Lung (tissue), 12 donors: ENCODE measurements around the gene ARHGAP42. TPM values are rescaled to one million over a fixed set of nuclear protein-coding genes. Genes with fewer than 3 reads are reported as not detected.
A peak's percentile ranks its signal among the peaks of the same experiment; 100 is the strongest.

Experiments
- ATAC-seq: fragments of 200-7000 bp; cut with Tn5 transposase; one replicate; pipeline ENCODE4 v1.9.1; 2020; ENCODE audit warnings: moderate number of reproducible peaks; ENCODE audit not compliant: insufficient read depth, low FRiP score
- DNase-seq, 3 donors: peaks; one replicate each; pipeline ENCODE4 v3.0.0-alpha.2; 2013 to 2017
- H3K27ac ChIP-seq, 2 donors: one replicate each; pipeline ENCODE4 v1.5.1; 2013; ENCODE audit warnings: mild to moderate bottlenecking in 2 of 2, moderate library complexity in 2 of 2, control low read depth in 1 of 2, inconsistent platforms in 1 of 2, low read depth in 1 of 2, low read length in 1 of 2
- H3K27me3 ChIP-seq, 3 donors: one replicate each; pipeline ENCODE4 v1.5.1; 2013; ENCODE audit warnings: low read length in 2 of 3; ENCODE audit not compliant: control insufficient read depth in 3 of 3, insufficient read depth in 3 of 3
- H3K36me3 ChIP-seq, 4 donors: one replicate each; pipeline ENCODE4 v1.5.1; 2013; ENCODE audit warnings: low read length in 4 of 4, mild to moderate bottlenecking in 1 of 4, moderate library complexity in 1 of 4; ENCODE audit not compliant: control insufficient read depth in 4 of 4, insufficient read depth in 4 of 4
- H3K4me1 ChIP-seq, 5 donors: one replicate each; pipeline ENCODE4 v1.5.1; 2013; ENCODE audit warnings: low read length in 5 of 5, mild to moderate bottlenecking in 2 of 5, moderate library complexity in 1 of 5; ENCODE audit not compliant: control insufficient read depth in 5 of 5, insufficient read depth in 5 of 5
- H3K4me3 ChIP-seq: one replicate; pipeline ENCODE4 v1.5.1; 2013; ENCODE audit warnings: mild to moderate bottlenecking, control low read depth, moderate library complexity
- H3K9ac ChIP-seq, 2 donors: one replicate each; pipeline ENCODE4 v1.5.1; 2013; ENCODE audit warnings: low read length in 2 of 2, control low read depth in 1 of 2; ENCODE audit not compliant: insufficient read depth in 1 of 2
- H3K9me3 ChIP-seq, 4 donors: one replicate each; pipeline ENCODE4 v1.5.1; 2013; ENCODE audit warnings: low read length in 3 of 4, mild to moderate bottlenecking in 1 of 4, moderate library complexity in 1 of 4; ENCODE audit not compliant: control insufficient read depth in 4 of 4, insufficient read depth in 3 of 4
- CTCF ChIP-seq: IDR thresholded peaks from 2 replicates; pipeline ENCODE4 v1.5.1; 2012; ENCODE audit warnings: mild to moderate bottlenecking; ENCODE audit errors: control extremely low read depth, extremely low read depth
- WGBS, 2 donors: extraction: QIAGEN DNeasy Blood & Tissue Kit; methylation state at CpG; one replicate each; pipeline ENCODE4 v1.1.7; 2013; 5-methylcytosine and 5-hydroxymethylcytosine counted together
- polyA plus RNA-seq, 2 donors: library from polyadenylated mRNA; stranded (reverse); fragments of 200-250 nt; gene quantifications; one replicate each; pipeline ENCODE4 v1.2.1, GENCODE V29; 2013
- total RNA-seq, 2 donors: library from RNA; depleted of rRNA in 1 of 2; stranded (reverse); fragments of >200 nt in 1 of 2; gene quantifications; one replicate each; pipeline ENCODE4 v1.2.1, GENCODE V29; 2014 to 2021
- donor health status: control.
- donor health status: control.
- donor health status: Bipolar disorder and iron deficiency.
- donor health status: healthy.
- donor health status: DM: yes; HTN: yes; CAD: no.

The ARHGAP42 gene
- total and polyA plus RNA-seq, 4 donors, result 4.1 to 58.6 (median 10.3) TPM

GRCh38 chr11:100753172-100753543 lies 66.1 kb downstream of the ARHGAP42 start:
- H3K9me3 ChIP-seq, result peaks cover 0 to 14% (median 4%) of the 10 kb centered on the region in 4 donors
- no peak for ATAC-seq

GRCh38 chr11:100753571-100753970 lies 66.5 kb downstream of the ARHGAP42 start:
- Histone ChIP-seq H3K27ac (no peak overlapping the region), H3K4me3 (no peak overlapping the region), H3K4me1 (peaks cover 0 to 15% (median 4%) of the 10 kb centered on the region in 5 donors), H3K9ac (no peak overlapping the region), H3K36me3 (peaks cover 0 to 8% (median 2%) of the 10 kb centered on the region in 4 donors), H3K9me3 (peaks cover 0 to 14% (median 4%) of the 10 kb centered on the region in 4 donors), H3K27me3 (no peaks in the 10 kb centered on the region)
- DNase-seq, result peak in 1 of 3 donors; percentile 30
- WGBS, 2 donors, result 73 to 76% methylated on average over 4 of the region's 4 CpGs
- ATAC-seq, result no peak
- TF ChIP-seq CTCF, result no peak

More at GRCh38 chr11:100753172-100753543, 66.1 kb downstream of the ARHGAP42 start:
- H3K9ac ChIP-seq, result no peak overlapping the region
- peaks cover 0 to 8% (median 2%) of the 10 kb centered on the region in 4 donors for H3K36me3 ChIP-seq
- TF ChIP-seq CTCF, result no peak
- H3K4me1 ChIP-seq, result peaks cover 0 to 11% (median 3%) of the 10 kb centered on the region in 5 donors
- no peak overlapping the region for H3K27ac ChIP-seq
- no peak overlapping the region for H3K4me3 ChIP-seq
- DNase-seq, result no peak
- no peaks in the 10 kb centered on the region for H3K27me3 ChIP-seq
- WGBS, 2 donors, result 70 to 72% methylated on average over 4 of the region's 4 CpGs

GRCh38 chr11:100756559-100756958 lies 69.5 kb downstream of the ARHGAP42 start:
- H3K36me3 ChIP-seq, result no peaks in the 10 kb centered on the region
- no peak for ATAC-seq
- no peaks in the 10 kb centered on the region for H3K9me3 ChIP-seq
- no peak overlapping the region for H3K27ac ChIP-seq
- TF ChIP-seq CTCF, result no peak
- 48 to 60% methylated on average over 2 of the region's 2 CpGs for WGBS, 2 donors
- no peaks in the 10 kb centered on the region for H3K27me3 ChIP-seq
- peaks cover 0 to 27% (median 4%) of the 10 kb centered on the region in 5 donors for H3K4me1 ChIP-seq
- H3K9ac ChIP-seq, result no peak overlapping the region
- no peak overlapping the region for H3K4me3 ChIP-seq
- peak; percentile 31 to 87 (median 84) for DNase-seq

GRCh38 chr11:100757646-100758045 lies 70.6 kb downstream of the ARHGAP42 start:
- H3K9ac ChIP-seq, result no peak overlapping the region

More at GRCh38 chr11:100757646-100758045, 70.6 kb downstream of the ARHGAP42 start:
- ATAC-seq (no peak), DNase-seq (peak in 2 of 3 donors; percentile 33 to 44)
- no peaks in the 10 kb centered on the region for H3K27me3 ChIP-seq
- no peak for TF ChIP-seq CTCF
- H3K36me3 ChIP-seq, result no peaks in the 10 kb centered on the region
- no peak overlapping the region for H3K4me3 ChIP-seq
- no peaks in the 10 kb centered on the region for H3K9me3 ChIP-seq
- no peak overlapping the region for H3K27ac ChIP-seq
- 60 to 73% methylated on average over 1 of the region's 1 CpG for WGBS, 2 donors
- H3K4me1 ChIP-seq, result peaks cover 0 to 27% (median 4%) of the 10 kb centered on the region in 5 donors
